ENCODE results near the gene PTPRT. TPM values are rescaled to one million over a fixed set of nuclear protein-coding genes. Genes with fewer than 3 reads are reported as not detected.

The PTPRT gene
- total RNA-seq, 1 donor from 2014 or later: 0.56 TPM

GRCh38 chr20:42319252-42320013 is 870.3 kb downstream of the PTPRT start:
- Mint-ChIP-seq H3K36me3 (ENCODE audit: low read depth) (no peaks in the 10 kb centered on the region), H3K27ac (ENCODE audit: unreplicated experiment) (no peak overlapping the region), H3K4me1 (peaks cover 8% of the 10 kb centered on the region), H3K4me3 (no peak overlapping the region), H3K9me3 (peaks cover 5% of the 10 kb centered on the region), H3K27me3 (ENCODE audit: low read depth) (peaks cover 6% of the 10 kb centered on the region)
- no peak for DNase-seq (ENCODE audit: low read depth, low spot score)
- TF ChIP-seq, protein P1, sequence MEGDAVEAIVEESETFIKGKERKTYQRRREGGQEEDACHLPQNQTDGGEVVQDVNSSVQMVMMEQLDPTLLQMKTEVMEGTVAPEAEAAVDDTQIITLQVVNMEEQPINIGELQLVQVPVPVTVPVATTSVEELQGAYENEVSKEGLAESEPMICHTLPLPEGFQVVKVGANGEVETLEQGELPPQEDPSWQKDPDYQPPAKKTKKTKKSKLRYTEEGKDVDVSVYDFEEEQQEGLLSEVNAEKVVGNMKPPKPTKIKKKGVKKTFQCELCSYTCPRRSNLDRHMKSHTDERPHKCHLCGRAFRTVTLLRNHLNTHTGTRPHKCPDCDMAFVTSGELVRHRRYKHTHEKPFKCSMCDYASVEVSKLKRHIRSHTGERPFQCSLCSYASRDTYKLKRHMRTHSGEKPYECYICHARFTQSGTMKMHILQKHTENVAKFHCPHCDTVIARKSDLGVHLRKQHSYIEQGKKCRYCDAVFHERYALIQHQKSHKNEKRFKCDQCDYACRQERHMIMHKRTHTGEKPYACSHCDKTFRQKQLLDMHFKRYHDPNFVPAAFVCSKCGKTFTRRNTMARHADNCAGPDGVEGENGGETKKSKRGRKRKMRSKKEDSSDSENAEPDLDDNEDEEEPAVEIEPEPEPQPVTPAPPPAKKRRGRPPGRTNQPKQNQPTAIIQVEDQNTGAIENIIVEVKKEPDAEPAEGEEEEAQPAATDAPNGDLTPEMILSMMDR (conservative IDR thresholded peaks at IDR 0.05): no peak

DNA sequence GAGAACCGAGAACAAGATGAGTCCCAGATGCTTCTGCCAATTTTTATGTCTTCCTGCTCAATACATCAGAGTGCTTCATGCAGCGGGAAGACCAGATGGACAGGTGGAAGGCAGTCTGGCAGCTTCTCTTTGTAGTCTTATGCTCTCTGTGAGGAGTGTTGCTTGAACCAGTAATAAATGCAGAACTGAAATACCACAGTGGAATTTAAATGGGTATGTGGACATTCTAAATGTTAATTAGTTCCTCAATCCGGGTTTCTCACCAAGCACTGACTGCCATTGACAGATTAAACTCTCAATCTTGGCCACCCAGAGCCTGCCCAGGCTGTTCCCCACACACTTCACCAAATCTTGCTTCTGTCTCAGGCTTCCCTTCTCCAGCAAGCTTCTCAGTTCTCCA is 876.0 kb downstream of the PTPRT start:
- H3K9me3 Mint-ChIP-seq: no peaks in the 10 kb centered on the region
- H3K4me3 Mint-ChIP-seq: no peak overlapping the region
- no peak for DNase-seq (ENCODE audit: low read depth, low spot score)
- H3K36me3 Mint-ChIP-seq (ENCODE audit: low read depth): no peaks in the 10 kb centered on the region
- H3K27me3 Mint-ChIP-seq (ENCODE audit: low read depth): peaks cover 39% of the 10 kb centered on the region
- H3K4me1 Mint-ChIP-seq: peaks cover 1% of the 10 kb centered on the region
- no peak overlapping the region for H3K27ac Mint-ChIP-seq (ENCODE audit: unreplicated experiment)
- TF ChIP-seq, protein P1 (conservative IDR thresholded peaks at IDR 0.05): no peak

DNA sequence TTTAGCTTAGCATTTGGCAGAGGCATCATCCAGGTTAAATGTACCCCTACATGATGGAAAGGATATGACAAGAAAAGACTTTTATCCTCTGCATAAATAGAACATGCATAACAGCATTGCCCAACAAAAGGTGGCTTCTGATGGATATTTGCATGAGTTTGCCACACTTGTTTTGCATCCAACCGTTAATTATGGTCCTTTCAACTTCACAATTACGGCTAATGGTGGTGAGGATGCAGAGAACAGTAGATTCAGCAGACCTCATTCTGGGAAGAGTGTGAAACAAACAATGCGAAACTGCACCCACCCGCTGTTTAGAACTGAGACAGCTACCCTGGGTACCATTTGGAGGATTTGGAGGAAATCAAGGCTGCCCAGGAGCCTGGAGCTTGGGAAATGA is 880.7 kb downstream of the PTPRT start:
- no peak overlapping the region for H3K27ac Mint-ChIP-seq (ENCODE audit: unreplicated experiment)
- TF ChIP-seq, protein P1 (conservative IDR thresholded peaks at IDR 0.05): no peak
- no peak for DNase-seq (ENCODE audit: low read depth, low spot score)

DNA sequence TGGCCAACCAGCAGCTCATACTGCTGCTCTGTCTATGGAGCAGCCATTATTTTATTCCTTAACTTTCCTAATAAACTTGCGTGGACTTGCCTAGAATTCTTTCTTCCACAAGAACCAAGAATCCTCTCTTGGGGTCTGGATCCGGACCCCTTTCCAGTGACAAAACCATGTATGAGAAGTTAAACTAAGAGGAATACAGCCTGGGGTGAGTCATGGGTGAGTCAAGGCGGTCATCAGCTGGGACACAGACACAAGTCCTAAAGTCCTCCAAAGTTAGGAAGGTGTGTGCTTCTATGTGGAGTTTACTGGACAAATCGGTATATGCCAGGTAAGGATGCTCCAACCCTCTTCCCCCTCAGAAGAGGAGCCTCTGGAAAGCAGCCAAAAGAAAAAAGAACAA is 881.5 kb downstream of the PTPRT start:
- no peaks in the 10 kb centered on the region for H3K9me3 Mint-ChIP-seq
- H3K27me3 Mint-ChIP-seq (ENCODE audit: low read depth): peaks cover 55% of the 10 kb centered on the region
- TF ChIP-seq, protein P1 (conservative IDR thresholded peaks at IDR 0.05): no peak
- DNase-seq (ENCODE audit: low read depth, low spot score): no peak
- no peaks in the 10 kb centered on the region for H3K36me3 Mint-ChIP-seq (ENCODE audit: low read depth)
- no peaks in the 10 kb centered on the region for H3K4me1 Mint-ChIP-seq
- H3K4me3 Mint-ChIP-seq: no peak overlapping the region
- H3K27ac Mint-ChIP-seq (ENCODE audit: unreplicated experiment): no peak overlapping the region

More for the DNA sequence above, 880.7 kb downstream of the PTPRT start:
- Mint-ChIP-seq H3K36me3 (ENCODE audit: low read depth) (no peaks in the 10 kb centered on the region), H3K4me3 (no peak overlapping the region), H3K4me1 (no peaks in the 10 kb centered on the region), H3K9me3 (no peaks in the 10 kb centered on the region), H3K27me3 (ENCODE audit: low read depth) (peaks cover 50% of the 10 kb centered on the region)

- TF ChIP-seq, protein P1 (conservative IDR thresholded peaks at IDR 0.05): no peak
- Mint-ChIP-seq H3K27me3 (ENCODE audit: low read depth) (peaks cover 9% of the 10 kb centered on the region), H3K27ac (ENCODE audit: unreplicated experiment) (no peak overlapping the region), H3K36me3 (ENCODE audit: low read depth) (no peaks in the 10 kb centered on the region), H3K9me3 (no peaks in the 10 kb centered on the region), H3K4me3 (no peak overlapping the region), H3K4me1 (no peaks in the 10 kb centered on the region)
- DNase-seq (ENCODE audit: low read depth, low spot score): no peak
Observed at GRCh38 chr20:42295592-42295991, 894.1 kb downstream of the PTPRT start.
